H1 (cell line): Measurements from ENCODE around the gene OSMR.

ENCODE experiments used
- CREB1 ChIP-seq: IDR thresholded peaks from 2 replicates; pipeline ENCODE4 v1.6.1; 2012; ENCODE audit warnings: inconsistent platforms
- EP300 ChIP-seq, 2 experiments: IDR thresholded peaks; 1 replicate in 1 of 2; 2 replicates in 1 of 2; pipeline ENCODE4 v1.6.1; 2011 to 2012; ENCODE audit warnings: low read depth in 2 of 2, low read length in 2 of 2, mild to moderate bottlenecking in 2 of 2, borderline replicate concordance in 1 of 2, inconsistent platforms in 1 of 2, moderate library complexity in 1 of 2
- KDM5A ChIP-seq: fragments of 200-600 bp; IDR thresholded peaks from 2 replicates; pipeline ENCODE4 v1.7.1; 2012; ENCODE audit warnings: mild to moderate bottlenecking, low read length, inconsistent platforms, mixed read lengths
- NRF1 ChIP-seq: IDR thresholded peaks from 2 replicates; pipeline ENCODE4 v1.6.1; 2011; ENCODE audit warnings: mild to moderate bottlenecking, low read depth, low read length, improper control_type of control experiment
- TAF1 ChIP-seq: IDR thresholded peaks from 2 replicates; pipeline ENCODE4 v1.6.1; 2011; ENCODE audit warnings: mild to moderate bottlenecking, low read depth, low read length
- ZNF274 ChIP-seq: IDR thresholded peaks from 2 replicates; pipeline ENCODE4 v1.7.0; 2012; ENCODE audit warnings: low read length, borderline replicate concordance; ENCODE audit errors: extremely low read depth
- TF ChIP-seq, protein P1 (sequence below): IDR thresholded peaks from 2 replicates; pipeline ENCODE4 v1.6.1; 2011; ENCODE audit warnings: low read length, improper control_type of control experiment
- TF ChIP-seq, protein P2 (sequence below), 3 experiments: IDR thresholded peaks; 1 replicate in 2 of 3; 2 replicates in 1 of 3; pipeline versions ENCODE4 v1.5.1 to v1.6.1; 2011; ENCODE audit warnings: low read length in 3 of 3, mild to moderate bottlenecking in 3 of 3, inconsistent platforms in 2 of 3, low read depth in 1 of 3, moderate library complexity in 1 of 3; ENCODE audit not compliant: insufficient read depth in 1 of 3; ENCODE audit errors: control extremely low read depth in 1 of 3

DNA sequence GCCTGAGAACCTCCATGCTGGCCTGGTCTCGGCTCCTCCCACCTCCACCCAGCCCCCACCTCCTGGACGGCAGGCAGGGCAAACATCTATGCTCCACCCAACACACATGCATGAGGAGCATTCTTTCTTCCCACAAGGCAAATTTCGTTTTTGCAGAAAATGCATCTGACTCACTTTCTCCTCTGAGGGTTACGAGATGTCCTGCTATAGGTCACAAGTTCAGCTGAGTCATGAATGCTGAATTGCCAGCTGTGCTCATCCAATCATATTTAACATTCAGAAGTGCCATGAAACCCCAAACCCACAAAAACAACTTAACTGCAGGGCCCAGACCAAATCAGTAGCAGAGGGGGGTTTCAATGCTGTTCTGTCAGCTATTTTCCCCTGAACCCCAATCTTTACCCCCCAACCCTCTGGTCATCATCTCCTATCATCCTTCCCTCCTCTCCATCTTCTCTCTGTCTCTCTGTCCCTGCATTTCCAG, 39.0 kb upstream of the OSMR start:
- TF ChIP-seq, protein P1, sequence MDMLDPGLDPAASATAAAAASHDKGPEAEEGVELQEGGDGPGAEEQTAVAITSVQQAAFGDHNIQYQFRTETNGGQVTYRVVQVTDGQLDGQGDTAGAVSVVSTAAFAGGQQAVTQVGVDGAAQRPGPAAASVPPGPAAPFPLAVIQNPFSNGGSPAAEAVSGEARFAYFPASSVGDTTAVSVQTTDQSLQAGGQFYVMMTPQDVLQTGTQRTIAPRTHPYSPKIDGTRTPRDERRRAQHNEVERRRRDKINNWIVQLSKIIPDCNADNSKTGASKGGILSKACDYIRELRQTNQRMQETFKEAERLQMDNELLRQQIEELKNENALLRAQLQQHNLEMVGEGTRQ: no peak
- TF ChIP-seq, protein P2, sequence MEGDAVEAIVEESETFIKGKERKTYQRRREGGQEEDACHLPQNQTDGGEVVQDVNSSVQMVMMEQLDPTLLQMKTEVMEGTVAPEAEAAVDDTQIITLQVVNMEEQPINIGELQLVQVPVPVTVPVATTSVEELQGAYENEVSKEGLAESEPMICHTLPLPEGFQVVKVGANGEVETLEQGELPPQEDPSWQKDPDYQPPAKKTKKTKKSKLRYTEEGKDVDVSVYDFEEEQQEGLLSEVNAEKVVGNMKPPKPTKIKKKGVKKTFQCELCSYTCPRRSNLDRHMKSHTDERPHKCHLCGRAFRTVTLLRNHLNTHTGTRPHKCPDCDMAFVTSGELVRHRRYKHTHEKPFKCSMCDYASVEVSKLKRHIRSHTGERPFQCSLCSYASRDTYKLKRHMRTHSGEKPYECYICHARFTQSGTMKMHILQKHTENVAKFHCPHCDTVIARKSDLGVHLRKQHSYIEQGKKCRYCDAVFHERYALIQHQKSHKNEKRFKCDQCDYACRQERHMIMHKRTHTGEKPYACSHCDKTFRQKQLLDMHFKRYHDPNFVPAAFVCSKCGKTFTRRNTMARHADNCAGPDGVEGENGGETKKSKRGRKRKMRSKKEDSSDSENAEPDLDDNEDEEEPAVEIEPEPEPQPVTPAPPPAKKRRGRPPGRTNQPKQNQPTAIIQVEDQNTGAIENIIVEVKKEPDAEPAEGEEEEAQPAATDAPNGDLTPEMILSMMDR (IDR thresholded peaks at IDR 0.05; ENCODE audit: control extremely low read depth in 1 of 3, insufficient read depth in 1 of 3, low read depth in 1 of 3, low read length in 3 of 3): no peak
- TF ChIP-seq ZNF274 (no peak), EP300 (IDR thresholded peaks at IDR 0.05; ENCODE audit: borderline replicate concordance in 1 of 2, low read depth in 2 of 2, low read length in 2 of 2) (no peak), KDM5A (no peak), TAF1 (no peak), NRF1 (no peak), CREB1 (no peak)
